Osteoblast (primary cell): ENCODE measurements around the gene RXRG. TPM values are rescaled to one million over a fixed set of nuclear protein-coding genes. Genes with fewer than 3 reads are reported as not detected.

ENCODE experiments used
- DNase-seq: peaks from one replicate; pipeline ENCODE4 v3.0.0; 2011; ENCODE audit warnings: low spot score, mixed read lengths; ENCODE audit not compliant: insufficient read length; ENCODE audit errors: missing footprints
- H2AFZ ChIP-seq: 2 replicates; pipeline ENCODE4 v1.6.0; 2011; ENCODE audit warnings: mild to moderate bottlenecking, low read length
- H3K27ac ChIP-seq: 2 replicates; pipeline ENCODE4 v1.5.1; 2011; ENCODE audit warnings: mild to moderate bottlenecking, low read depth, low read length, moderate library complexity
- H3K27me3 ChIP-seq: 2 replicates; pipeline ENCODE4 v1.6.0; 2012; ENCODE audit warnings: mild to moderate bottlenecking, control low read depth, inconsistent platforms, low read length, moderate library complexity; ENCODE audit not compliant: insufficient read depth
- H3K36me3 ChIP-seq: 2 replicates; pipeline ENCODE4 v1.5.1; 2011; ENCODE audit warnings: mild to moderate bottlenecking, low read length, control low read depth, moderate library complexity; ENCODE audit not compliant: insufficient read depth
- H3K4me1 ChIP-seq: 2 replicates; pipeline ENCODE4 v1.5.1; 2011; ENCODE audit warnings: mild to moderate bottlenecking, low read length, control low read depth, moderate library complexity; ENCODE audit not compliant: insufficient read depth
- H3K4me2 ChIP-seq: 2 replicates; pipeline ENCODE4 v1.6.0; 2011; ENCODE audit warnings: mild to moderate bottlenecking, low read length; ENCODE audit not compliant: insufficient read depth
- H3K4me3 ChIP-seq: fragments of 200-600 bp; sonication (generic); 3 replicates; pipeline ENCODE4 v1.5.1; 2012; ENCODE audit warnings: mild to moderate bottlenecking, low read length, inconsistent platforms; ENCODE audit not compliant: insufficient read depth
- H3K79me2 ChIP-seq: 2 replicates; pipeline ENCODE4 v1.6.0; 2012; ENCODE audit warnings: mild to moderate bottlenecking, low read length, control low read depth, inconsistent platforms; ENCODE audit not compliant: insufficient read depth
- H3K9me3 ChIP-seq: 2 replicates; pipeline ENCODE4 v1.5.1; 2011; ENCODE audit warnings: low read depth, low read length, control low read depth
- H4K20me1 ChIP-seq: 2 replicates; pipeline ENCODE4 v1.6.0; 2012; ENCODE audit warnings: mild to moderate bottlenecking, low read length, control low read depth; ENCODE audit not compliant: insufficient read depth
- CTCF ChIP-seq: IDR thresholded peaks from 2 replicates; pipeline ENCODE4 v1.5.1; 2011; ENCODE audit warnings: mild to moderate bottlenecking, low read depth, low read length, moderate library complexity; ENCODE audit errors: extremely low read depth
- total RNA-seq: library from RNA; depleted of rRNA; stranded (reverse); fragments of >200 nt; gene quantifications from 2 replicates; pipeline ENCODE4 v1.2.3, GENCODE V29; 2012

The RXRG gene
- total RNA-seq, 1 donor = not detected

- H3K27ac ChIP-seq = peak overlapping the region; percentile 53
- H2AFZ ChIP-seq = peak overlapping the region; percentile 85
- no peaks in the 10 kb centered on the region for H3K79me2 ChIP-seq
- no peaks in the 10 kb centered on the region for H3K9me3 ChIP-seq
- H3K4me2 ChIP-seq = peak overlapping the region; percentile 81
- H3K27me3 ChIP-seq = peaks cover 27% of the 10 kb centered on the region
- peak; percentile 95 for DNase-seq
- no peaks in the 10 kb centered on the region for H3K36me3 ChIP-seq
- peak overlapping the region; percentile 64 for H3K4me3 ChIP-seq
- no peaks in the 10 kb centered on the region for H4K20me1 ChIP-seq
- TF ChIP-seq CTCF = no peak
- peaks cover 14% of the 10 kb centered on the region for H3K4me1 ChIP-seq
These were observed 68.7 kb downstream of the RXRG start for GRCh38 chr1:165376041-165376810.

- H3K9me3 ChIP-seq = no peaks in the 10 kb centered on the region
- peak overlapping the region; percentile 81 for H3K4me2 ChIP-seq
- H4K20me1 ChIP-seq = no peaks in the 10 kb centered on the region
- H3K36me3 ChIP-seq = no peaks in the 10 kb centered on the region
- no peak for TF ChIP-seq CTCF
- H3K4me1 ChIP-seq = peaks cover 14% of the 10 kb centered on the region
- DNase-seq = no peak
- H3K27ac ChIP-seq = peak overlapping the region; percentile 53
- no peaks in the 10 kb centered on the region for H3K79me2 ChIP-seq
- H3K4me3 ChIP-seq = peak overlapping the region; percentile 64
- H2AFZ ChIP-seq = peak overlapping the region; percentile 85
- peaks cover 27% of the 10 kb centered on the region for H3K27me3 ChIP-seq
These were observed 69.3 kb downstream of the RXRG start for GRCh38 chr1:165375623-165376022.

GRCh38 chr1:165371588-165372225, 73.2 kb downstream of the RXRG start:
- peaks cover 11% of the 10 kb centered on the region for H3K4me1 ChIP-seq

More at GRCh38 chr1:165371588-165372225, 73.2 kb downstream of the RXRG start:
- H3K36me3 ChIP-seq = no peaks in the 10 kb centered on the region
- peaks cover 27% of the 10 kb centered on the region for H3K27me3 ChIP-seq
- no peak overlapping the region for H2AFZ ChIP-seq
- H3K4me3 ChIP-seq = no peak overlapping the region
- no peaks in the 10 kb centered on the region for H3K9me3 ChIP-seq
- no peak overlapping the region for H3K27ac ChIP-seq
- no peak overlapping the region for H3K4me2 ChIP-seq
- no peak for TF ChIP-seq CTCF
- no peak for DNase-seq
- no peaks in the 10 kb centered on the region for H4K20me1 ChIP-seq
- H3K79me2 ChIP-seq = no peaks in the 10 kb centered on the region
